NCI-H510A (cell line): Measurements from ENCODE around the gene IRX1.

ENCODE experiments used
- DNase-seq: peaks from one replicate; lab custom pipeline; 2025; lab: John Stamatoyannopoulos, UW

The IRX1 gene

DNA sequence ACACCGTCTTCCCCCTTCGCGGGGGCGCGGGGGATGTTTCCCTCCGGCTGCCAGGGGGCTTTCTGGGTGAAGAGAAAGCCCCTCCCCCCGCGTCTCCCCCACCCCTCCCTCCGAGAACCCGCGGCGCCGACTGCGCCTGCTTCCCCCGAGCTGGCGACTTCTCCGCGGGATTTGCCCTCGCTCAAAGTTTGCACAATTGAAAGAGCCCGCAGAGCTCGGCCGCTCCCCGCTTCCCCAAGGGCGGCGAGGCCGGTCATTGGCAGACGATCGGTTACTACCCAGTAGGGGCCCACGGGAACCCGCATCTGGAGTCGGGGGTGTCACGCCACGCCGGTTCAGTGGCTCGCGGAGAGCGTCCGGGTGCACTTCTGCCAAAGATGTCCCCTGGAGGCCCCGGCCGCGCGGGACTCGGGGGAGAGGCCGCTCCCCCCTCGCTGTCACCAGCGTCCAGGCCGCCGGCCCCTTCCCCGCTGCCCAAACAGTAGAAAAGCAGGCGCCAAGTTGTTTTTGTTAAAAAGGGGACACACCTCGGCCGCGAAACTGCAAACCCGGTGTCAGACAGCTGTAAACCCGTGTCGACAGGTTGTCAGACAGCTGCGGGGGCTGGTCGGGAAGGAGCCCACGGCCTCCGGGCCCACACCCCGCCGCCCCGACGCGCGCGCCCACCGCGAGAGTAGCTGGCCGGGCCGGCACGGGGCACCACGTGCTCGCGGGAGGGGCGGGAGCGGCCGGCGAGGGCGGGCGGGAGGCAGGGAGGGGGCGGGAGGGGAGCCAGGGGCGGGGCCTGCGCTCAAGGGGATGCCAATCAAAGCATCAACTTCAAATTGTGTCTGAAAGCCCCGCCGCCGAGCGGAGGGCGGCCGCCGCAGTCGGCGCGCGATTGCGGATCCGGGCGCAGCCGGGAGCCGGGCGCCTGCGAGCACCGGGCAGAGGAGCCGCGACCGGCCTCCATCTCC is at the start of gene IRX1:
Gene IRX1 (plus strand): TSS at position 827 of the 956 bp plus-strand sequence. CDS start 274 bp downstream, outside the sequence.
- no peak for DNase-seq

DNA sequence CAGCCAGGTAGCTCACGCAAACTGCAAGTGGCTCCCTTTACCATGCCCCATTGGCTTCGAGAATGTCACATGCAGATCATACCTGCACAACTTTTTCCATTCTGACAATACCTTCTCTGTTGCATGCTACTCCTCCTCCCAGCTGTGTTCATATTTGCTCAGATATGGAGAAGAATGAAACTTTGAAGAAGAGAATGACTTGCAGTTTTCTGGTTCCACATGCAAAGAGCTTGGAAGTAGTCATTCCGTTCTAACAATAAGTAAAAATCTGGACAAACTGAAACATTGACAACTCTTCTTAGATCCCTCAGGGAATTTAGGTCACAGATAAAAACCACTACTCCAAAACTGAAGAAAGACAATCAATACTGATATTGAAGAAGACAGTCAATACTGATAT is 49.6 kb upstream of the IRX1 start:
- no peak for DNase-seq

GRCh38 chr5:3564116-3564515 is 31.5 kb upstream of the IRX1 start:
- no peak for DNase-seq

GRCh38 chr5:3564827-3565518 is 30.7 kb upstream of the IRX1 start:
- DNase-seq, result no peak

DNA sequence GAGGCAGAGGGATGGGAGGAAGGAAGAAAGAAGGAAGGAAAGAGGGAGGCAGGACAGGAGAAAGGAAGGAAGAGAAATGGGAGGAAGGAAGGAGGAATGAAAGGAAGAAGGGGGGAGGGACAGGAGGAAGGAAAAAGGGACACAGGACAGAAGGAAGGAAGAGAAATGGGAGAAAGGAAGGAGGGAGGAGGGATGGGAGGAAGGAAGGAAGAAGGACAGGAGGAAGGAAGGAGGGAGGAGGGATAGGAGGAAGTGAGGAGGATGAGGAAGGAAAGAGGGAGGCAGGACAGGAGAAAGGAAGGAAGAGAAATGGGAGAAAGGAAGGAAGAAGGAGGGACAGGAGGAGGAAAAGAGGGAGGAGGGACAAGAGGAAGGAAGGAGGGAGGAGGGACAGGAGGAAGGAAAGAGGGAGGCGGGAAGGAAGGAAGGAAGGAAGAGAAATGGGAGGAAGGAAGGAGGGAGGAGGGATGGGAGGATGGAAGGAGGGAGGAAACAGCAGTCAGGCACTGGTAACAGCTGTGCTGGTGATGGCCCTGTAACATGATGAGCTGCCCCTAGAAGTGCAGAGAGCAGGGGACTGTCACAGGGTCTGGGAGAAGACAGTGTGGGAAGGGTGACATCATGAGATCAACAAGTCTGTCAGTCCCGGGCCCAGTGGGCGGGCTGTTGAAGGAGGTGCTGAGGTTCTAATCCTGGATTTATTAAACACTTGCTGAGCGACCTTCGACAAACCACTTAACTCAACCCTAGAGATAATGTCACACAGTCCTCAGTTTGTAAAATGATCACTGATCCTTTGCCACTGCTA is 10.7 kb upstream of the IRX1 start:
- no peak for DNase-seq

GRCh38 chr5:3590161-3590966 is 5.3 kb upstream of the IRX1 start:
- no peak for DNase-seq

- DNase-seq, result no peak
These were observed 4.4 kb upstream of the IRX1 start for GRCh38 chr5:3590967-3591900.

DNA sequence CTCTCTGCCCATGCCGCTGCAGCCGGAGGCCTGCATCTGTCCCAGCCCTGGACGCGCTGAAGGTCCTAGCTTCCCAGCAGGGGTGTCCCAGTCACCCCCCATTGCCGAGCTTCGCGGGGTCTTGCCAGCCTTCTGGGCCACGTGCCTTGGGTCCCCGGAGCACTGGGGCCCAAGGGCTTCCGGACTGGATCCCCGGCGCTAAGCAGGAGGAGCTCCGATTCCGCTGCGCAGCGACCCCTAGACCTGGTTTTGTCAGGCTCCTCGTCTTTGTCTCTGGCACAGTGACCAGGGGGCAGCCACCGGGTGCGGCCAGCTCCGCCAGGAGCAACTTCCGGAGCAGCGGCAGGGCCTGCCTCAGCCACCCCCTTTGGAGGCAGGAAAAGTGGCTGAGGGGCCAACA is 3.3 kb upstream of the IRX1 start:
- DNase-seq, result no peak

GRCh38 chr5:3593771-3594509 is 1.7 kb upstream of the IRX1 start:
- no peak for DNase-seq

DNA sequence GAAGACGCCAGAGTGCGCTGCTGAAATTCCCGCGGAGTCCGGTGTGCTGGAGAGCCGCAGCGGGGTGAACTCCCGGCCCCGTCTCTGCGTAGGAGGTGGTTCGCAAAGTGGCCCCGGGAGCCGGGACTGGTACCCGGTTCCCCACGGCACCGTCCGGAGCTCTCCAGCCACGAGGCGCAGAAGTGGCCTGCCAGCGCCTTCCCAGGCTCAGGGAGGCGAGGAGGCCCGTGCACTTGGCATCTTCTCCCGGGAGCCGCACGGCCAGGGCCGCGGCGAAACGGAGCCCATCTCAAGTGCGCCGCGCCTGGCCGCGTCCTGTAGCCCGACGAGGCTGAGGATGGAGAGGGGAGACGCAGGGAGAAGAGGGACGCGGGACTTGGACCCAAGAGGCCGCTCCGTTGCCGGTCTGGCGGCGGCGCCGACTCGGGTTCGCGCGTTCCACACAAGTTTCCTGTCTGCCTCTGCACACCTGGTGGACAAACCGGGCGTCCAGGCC is 1.1 kb upstream of the IRX1 start:
- no peak for DNase-seq

DNA sequence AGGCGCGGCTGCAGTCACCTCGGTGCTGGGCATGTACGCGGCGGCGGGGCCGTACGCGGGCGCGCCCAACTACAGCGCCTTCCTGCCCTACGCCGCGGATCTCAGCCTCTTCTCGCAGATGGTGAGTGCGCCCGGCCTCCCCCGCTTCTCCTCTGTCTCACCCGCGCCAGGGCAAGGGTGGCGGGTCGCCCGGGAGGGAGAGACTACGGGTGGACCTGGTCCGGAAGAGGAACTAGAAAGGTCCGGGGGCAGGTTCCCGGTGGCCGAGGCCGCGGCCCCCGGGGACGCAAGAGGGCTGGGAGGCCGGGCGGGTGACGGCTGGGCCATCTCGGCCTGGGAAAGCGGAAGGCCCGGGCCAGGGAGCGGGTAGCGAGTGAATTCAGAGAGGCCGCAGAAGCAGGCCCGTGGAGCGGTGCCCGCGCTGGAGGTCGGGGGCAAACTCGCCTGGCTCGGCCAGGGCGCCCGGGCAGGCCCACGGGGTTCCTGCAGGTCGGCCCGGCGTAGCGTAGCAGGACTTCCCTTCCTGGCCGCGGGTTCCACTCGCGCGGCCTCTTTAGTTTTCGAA is 711 bp downstream of the IRX1 start:
- no peak for DNase-seq

DNA sequence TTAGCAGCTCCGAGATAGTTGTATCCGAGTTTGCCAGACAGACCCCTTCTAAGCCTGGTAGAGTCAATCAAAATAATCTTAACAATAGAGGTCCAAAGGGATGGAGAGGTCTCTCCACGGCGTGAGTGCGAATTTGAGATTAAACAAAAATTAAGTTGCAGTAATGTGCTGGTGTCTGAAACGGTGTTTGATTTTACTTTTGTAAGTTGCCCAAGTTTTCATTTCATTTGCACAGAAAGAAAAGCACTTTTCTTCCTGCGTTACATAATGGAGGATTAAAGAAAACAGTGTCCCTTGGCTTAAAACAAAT is 1.2 kb downstream of the IRX1 start:
- DNase-seq, result no peak

GRCh38 chr5:3597167-3598007 is 1.8 kb downstream of the IRX1 start:
- DNase-seq, result no peak

GRCh38 chr5:3598207-3598606 is 2.6 kb downstream of the IRX1 start:
- DNase-seq, result no peak

DNA sequence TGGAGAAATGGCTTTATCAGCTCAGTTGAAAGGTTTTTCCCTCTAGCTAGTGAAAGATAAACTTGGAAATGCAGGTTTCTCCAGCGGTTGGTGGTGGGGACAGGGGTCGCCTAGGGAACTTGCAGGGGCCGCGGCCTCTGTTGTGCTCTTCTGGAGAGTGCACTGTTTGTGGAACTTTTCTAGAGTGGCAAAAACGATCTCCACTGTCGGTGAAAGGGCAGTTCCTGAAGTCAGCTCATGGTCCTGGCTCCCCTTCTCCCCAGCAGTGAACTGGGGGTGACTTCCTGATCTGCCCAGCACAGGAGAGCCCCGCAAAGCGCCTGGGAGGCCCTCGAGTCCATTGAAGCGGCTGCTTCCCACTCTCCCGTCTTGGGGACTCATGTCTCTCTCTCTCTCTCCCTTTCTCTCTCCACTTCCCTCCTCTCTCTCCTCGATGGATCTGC is 3.2 kb downstream of the IRX1 start:
- no peak for DNase-seq

GRCh38 chr5:3599226-3600105 is 3.8 kb downstream of the IRX1 start:
- no peak for DNase-seq
